Heart right ventricle (tissue), 16 donors: ENCODE measurements around the gene LRRC73. TPM values are rescaled to one million over a fixed set of nuclear protein-coding genes. Genes with fewer than 3 reads are reported as not detected.

Experiments used
- ATAC-seq, 8 donors: fragments of 200-7000 bp; cut with Tn5 transposase; one replicate each; pipeline ENCODE4 v1.9.1; 2020; ENCODE audit warnings: mild to moderate bottlenecking in 8 of 8, moderate library complexity in 8 of 8, moderate number of reproducible peaks in 1 of 8
- DNase-seq, 2 donors: peaks; one replicate each; pipeline ENCODE4 v3.0.0-alpha.2; 2020
- H3K27ac ChIP-seq, 10 donors: fragments of 200-600 bp; sonication (generic) in 2 of 10; one replicate each; pipeline versions ENCODE4 v1.5.0 to v1.8.0; 2020 to 2022; ENCODE audit warnings: mild to moderate bottlenecking in 3 of 10
- H3K27me3 ChIP-seq, 7 donors: fragments of 200-600 bp; one replicate each; pipeline ENCODE4 v1.8.0; 2021 to 2022; ENCODE audit warnings: mild to moderate bottlenecking in 2 of 7
- H3K36me3 ChIP-seq, 9 donors: fragments of 200-600 bp; sonication (generic) in 1 of 9; one replicate each; pipeline versions ENCODE4 v1.5.0 to v1.8.0; 2020 to 2022; ENCODE audit warnings: mild to moderate bottlenecking in 2 of 9
- H3K4me1 ChIP-seq, 9 donors: fragments of 200-600 bp; sonication (generic) in 1 of 9; one replicate each; pipeline versions ENCODE4 v1.5.0 to v1.8.0; 2020 to 2022; ENCODE audit warnings: mild to moderate bottlenecking in 4 of 9
- H3K4me3 ChIP-seq, 10 donors: fragments of 200-600 bp; sonication (generic) in 2 of 10; one replicate each; pipeline versions ENCODE4 v1.5.0 to v1.8.0; 2020 to 2022; ENCODE audit warnings: mild to moderate bottlenecking in 7 of 10, moderate library complexity in 2 of 10
- H3K9me3 ChIP-seq, 11 donors: fragments of 200-600 bp in 10 of 11; sonication (generic) in 2 of 11; one replicate each; pipeline versions ENCODE4 v1.5.0 to v1.8.0; 2013 to 2022; ENCODE audit warnings: mild to moderate bottlenecking in 2 of 11, control low read depth in 1 of 11, moderate library complexity in 1 of 11
- CTCF ChIP-seq, 9 donors: fragments of 200-600 bp; sonication (generic) in 2 of 9; IDR thresholded peaks; one replicate each; pipeline versions ENCODE4 v1.5.0 to v1.8.0; 2021 to 2022; ENCODE audit warnings: antibody characterized with exemption in 9 of 9, mild to moderate bottlenecking in 5 of 9, moderate library complexity in 1 of 9
- WGBS, 2 donors: extraction: QIAGEN DNeasy Blood & Tissue Kit; methylation state at CpG; one replicate each; pipeline ENCODE4 v1.1.7; 2013; ENCODE audit warnings: inconsistent platforms in 1 of 2; 5-methylcytosine and 5-hydroxymethylcytosine counted together
- intact Hi-C, 10 donors: fragments of 100-400 bp; cut with DNase I; formaldehyde crosslinking; loops; one replicate each; pipeline versions ENCODE4 v1.11.1 to v1.14.2; 2022
- polyA plus RNA-seq, 2 donors: library from polyadenylated mRNA; stranded (reverse); fragments of 200-250 nt; gene quantifications; one replicate each; pipeline ENCODE4 v1.2.3, GENCODE V29; 2013
- total RNA-seq, 10 donors: library from RNA; stranded (reverse); fragmentation: NEBNext Ultra II Directional in 3 of 10; extraction: Animal tissue kit (Norgen Biotek cat#: 25700) in 3 of 10; gene quantifications; one replicate each; pipeline versions ENCODE4 v1.2.1 to v1.2.4, GENCODE V29; 2021 to 2023
- donor health status: Arrhythmogenic right ventricular cardiomyopathy.
- donor health status: ischemic (EF 13 %, LVEDD 7.1; RV severe dilation, severe dysfunction).
- donor health status: healthy with polysubstance abuse.
- donor health status: DM: no; HTN: yes; CAD: no.
- donor health status: DM: no; HTN: no; CAD: no.
- donor health status: ischemic (EF 25% LVEDD 6.9; RV normal size, moderate dysfunction).
- donor health status: ischemic (EF 25% LVEDD 5.7; RV mildly dilated, moderate dysfunction).
- donor health status: healthy.
- donor health status: DM: yes; HTN: yes; CAD: no.
- donor health status: Ischemic cardiomyopathy.
- donor health status: ischemic (EF 35%, LVEDD 5.7; RV mildly dilated, moderate dysfunction).
- donor health status: nonischemic (EF 11% LVEDD 7.7; RV severe dilation, severe dysfunction).
- donor health status: DM: yes; HTN: yes; CAD: no.
- donor health status: PGD.
- donor health status: ischemic (EF 29% LVEDD 5.4; RV normal size, mild dysfunction).
- donor health status: nonischemic (EF 23%, LVEDD 6.1; RV moderate dilation, normal function).

The LRRC73 gene
- total and polyA plus RNA-seq, 12 donors: 0.44 to 3.8 (median 1.9) TPM

- DNase-seq: no peak
- Histone ChIP-seq H3K4me1 (no peaks in the 10 kb centered on the region), H3K27me3 (no peaks in the 10 kb centered on the region), H3K27ac (no peak overlapping the region), H3K36me3 (peaks cover 0 to 96% (median 37%) of the 10 kb centered on the region in 9 donors), H3K4me3 (no peak overlapping the region), H3K9me3 (no peaks in the 10 kb centered on the region)
- 81 to 84% methylated on average over 1 of the region's 1 CpG for WGBS, 2 donors
- intact Hi-C loops: loop anchor here in 1 of 10 donors (5.0 kb wide), 1 partner anchor 440 kb away; no protein-coding TSS in a partner anchor
- no peak for ATAC-seq
- no peak for TF ChIP-seq CTCF (IDR thresholded peaks at IDR 0.05)
Observed at GRCh38 chr6:43532201-43532600, 22.1 kb upstream of the LRRC73 start.

- Histone ChIP-seq H3K27ac (no peak overlapping the region), H3K27me3 (no peaks in the 10 kb centered on the region), H3K36me3 (peaks cover 0 to 100% (median 91%) of the 10 kb centered on the region in 9 donors), H3K4me3 (no peak overlapping the region), H3K4me1 (peaks cover 0 to 23% (median 8%) of the 10 kb centered on the region in 9 donors), H3K9me3 (no peaks in the 10 kb centered on the region)
- WGBS, 2 donors: 89 to 91% methylated on average over 10 of the region's 10 CpGs
- no peak for ATAC-seq
- intact Hi-C loops: no loop called here
- TF ChIP-seq CTCF (IDR thresholded peaks at IDR 0.05): no peak
- no peak for DNase-seq
Observed at GRCh38 chr6:43524483-43524961, 14.4 kb upstream of the LRRC73 start.

GRCh38 chr6:43523284-43523683 lies 13.1 kb upstream of the LRRC73 start:
- 94 to 96% methylated on average over 3 of the region's 3 CpGs for WGBS, 2 donors
- Histone ChIP-seq H3K4me3 (no peak overlapping the region), H3K27me3 (no peaks in the 10 kb centered on the region), H3K4me1 (peaks cover 0 to 31% (median 18%) of the 10 kb centered on the region in 9 donors), H3K27ac (peak overlapping the region in 3 of 10 donors; percentile 42 to 78 (median 70)), H3K36me3 (peaks cover 0 to 95% (median 81%) of the 10 kb centered on the region in 9 donors), H3K9me3 (no peaks in the 10 kb centered on the region)
- intact Hi-C loops: no loop called here
- no peak for DNase-seq
- no peak for TF ChIP-seq CTCF (IDR thresholded peaks at IDR 0.05)
- ATAC-seq: no peak

GRCh38 chr6:43522547-43523261 lies 12.6 kb upstream of the LRRC73 start:
- no peaks in the 10 kb centered on the region for H3K9me3 ChIP-seq
- no peaks in the 10 kb centered on the region for H3K27me3 ChIP-seq
- H3K36me3 ChIP-seq: peaks cover 0 to 90% (median 76%) of the 10 kb centered on the region in 9 donors
- peaks cover 5 to 37% (median 23%) of the 10 kb centered on the region in 9 donors for H3K4me1 ChIP-seq
- peak overlapping the region in 6 of 10 donors; percentile 31 to 78 (median 49) for H3K27ac ChIP-seq
- no peak for ATAC-seq
- intact Hi-C loops: no loop called here
- no peak overlapping the region for H3K4me3 ChIP-seq
- DNase-seq: no peak
- TF ChIP-seq CTCF (IDR thresholded peaks at IDR 0.05): no peak
- WGBS, 2 donors: 78 to 80% methylated on average over 8 of the region's 8 CpGs
